ENCODE measurements around the gene SGK1. TPM values are rescaled to one million over a fixed set of nuclear protein-coding genes. Genes with fewer than 3 reads are reported as not detected.

SGK1 gene
- total and polyA plus RNA-seq, 2 donors (not counting 1 experiment from before 2014, with no cell fraction given): 37.3 to 57.8 TPM

GRCh38 chr6:134296762-134297161, 21.1 kb downstream of the SGK1 start:
- 98% methylated on average over 7 of the region's 7 CpGs for WGBS (ENCODE audit: insufficient coverage)
- H3K79me2 ChIP-seq (ENCODE audit: control insufficient read depth, insufficient read depth, low read length): no peaks in the 10 kb centered on the region
- H3K4me1 ChIP-seq (ENCODE audit: control insufficient read depth in 2 of 2, insufficient read depth in 2 of 2, low read length in 2 of 2): peaks cover 0 to 11% of the 10 kb centered on the region in 2 donors
- no peak overlapping the region for H3K4me2 ChIP-seq (replicated peaks; ENCODE audit: low read depth, low read length, poor library complexity, severe bottlenecking)
- DNase-seq: no peak
- no peaks in the 10 kb centered on the region for H3K27me3 ChIP-seq (replicated peaks in 1 of 4; ENCODE audit: control extremely low read depth in 1 of 4, control insufficient read depth in 3 of 4, insufficient read depth in 4 of 4, low read length in 3 of 4)
- H2AFZ ChIP-seq (ENCODE audit: insufficient read depth, low read depth, low read length, poor library complexity, severe bottlenecking): no peak overlapping the region
- no peaks in the 10 kb centered on the region for H3K36me3 ChIP-seq (replicated peaks in 1 of 2; ENCODE audit: control extremely low read depth in 1 of 2, control insufficient read depth in 1 of 2, extremely low read depth in 1 of 2, insufficient read depth in 2 of 2, low read length in 1 of 2)
- ChIA-PET CTCF (interaction anchor here (1.0 kb wide), 1 partner anchor 344 kb away, joined by 3 read pairs; no protein-coding TSS in a partner anchor), POLR2A (no interaction called here)
- Mint-ChIP-seq H3K4me3 (no peak overlapping the region), H3K27ac (no peak overlapping the region), H3K9me3 (ENCODE audit: insufficient read depth) (no peaks in the 10 kb centered on the region), H3K4me1 (peaks cover 6% of the 10 kb centered on the region), H3K27me3 (no peaks in the 10 kb centered on the region)
- no peak overlapping the region for H3K27ac ChIP-seq (ENCODE audit: low read length in 2 of 2)
- H3K9me3 ChIP-seq (ENCODE audit: control extremely low read depth in 1 of 3, control insufficient read depth in 2 of 3, insufficient read depth in 1 of 3, low read length in 2 of 3): no peaks in the 10 kb centered on the region
- no peak for ATAC-seq (ENCODE audit: low read depth)
- no peaks in the 10 kb centered on the region for H4K20me1 ChIP-seq (ENCODE audit: control insufficient read depth, insufficient read depth, low read length, poor library complexity, severe bottlenecking)
- intact Hi-C loops (cut with micrococcal nuclease): no loop called here
- H3K4me3 ChIP-seq (ENCODE audit: control extremely low read depth in 1 of 5, extremely low read depth in 1 of 5, insufficient read depth in 1 of 5, low read depth in 2 of 5, low read length in 4 of 5): no peak overlapping the region
- TF ChIP-seq CTCF (IDR thresholded peaks at IDR 0.05) (no peak), EZH2 (IDR thresholded peaks at IDR 0.05; ENCODE audit: borderline replicate concordance, insufficient read depth, low read depth, low read length, poor library complexity, severe bottlenecking) (no peak)
- H3K9ac ChIP-seq (ENCODE audit: low read length): no peak overlapping the region

GRCh38 chr6:134295953-134296553, 21.9 kb downstream of the SGK1 start:
- no peaks in the 10 kb centered on the region for H3K27me3 Mint-ChIP-seq
- ChIA-PET POLR2A (interaction anchor here (0.7 kb wide), 1 partner anchor 149 kb away, joined by 3 read pairs; no protein-coding TSS in a partner anchor), CTCF (interaction anchor here (1.0 kb wide), 1 partner anchor 344 kb away, joined by 3 read pairs; no protein-coding TSS in a partner anchor)
- H3K4me3 ChIP-seq (ENCODE audit: control extremely low read depth in 1 of 5, extremely low read depth in 1 of 5, insufficient read depth in 1 of 5, low read depth in 2 of 5, low read length in 4 of 5): no peak overlapping the region
- H3K9me3 Mint-ChIP-seq (ENCODE audit: insufficient read depth): no peaks in the 10 kb centered on the region
- WGBS (ENCODE audit: insufficient coverage): 56% methylated on average over 3 of the region's 6 CpGs
- ATAC-seq (ENCODE audit: low read depth) (peak; percentile 49), DNase-seq (peak; percentile 33)
- H3K79me2 ChIP-seq (ENCODE audit: control insufficient read depth, insufficient read depth, low read length): no peaks in the 10 kb centered on the region
- no peaks in the 10 kb centered on the region for H3K36me3 ChIP-seq (replicated peaks in 1 of 2; ENCODE audit: control extremely low read depth in 1 of 2, control insufficient read depth in 1 of 2, extremely low read depth in 1 of 2, insufficient read depth in 2 of 2, low read length in 1 of 2)
- intact Hi-C loops (cut with micrococcal nuclease): no loop called here
- TF ChIP-seq CTCF (IDR thresholded peaks at IDR 0.05) (no peak), EZH2 (IDR thresholded peaks at IDR 0.05; ENCODE audit: borderline replicate concordance, insufficient read depth, low read depth, low read length, poor library complexity, severe bottlenecking) (no peak)
- H3K27me3 ChIP-seq (replicated peaks in 1 of 4; ENCODE audit: control extremely low read depth in 1 of 4, control insufficient read depth in 3 of 4, insufficient read depth in 4 of 4, low read length in 3 of 4): no peaks in the 10 kb centered on the region
- H3K4me2 ChIP-seq (replicated peaks; ENCODE audit: low read depth, low read length, poor library complexity, severe bottlenecking): no peak overlapping the region
- H3K4me1 Mint-ChIP-seq: peaks cover 6% of the 10 kb centered on the region
- H3K4me1 ChIP-seq (ENCODE audit: control insufficient read depth in 2 of 2, insufficient read depth in 2 of 2, low read length in 2 of 2): peaks cover 0 to 11% of the 10 kb centered on the region in 2 donors
- no peak overlapping the region for H3K27ac ChIP-seq (ENCODE audit: low read length in 2 of 2)
- no peak overlapping the region for H3K9ac ChIP-seq (ENCODE audit: low read length)
- peak overlapping the region; percentile 71 for H3K27ac Mint-ChIP-seq
- H4K20me1 ChIP-seq (ENCODE audit: control insufficient read depth, insufficient read depth, low read length, poor library complexity, severe bottlenecking): no peaks in the 10 kb centered on the region
- no peak overlapping the region for H2AFZ ChIP-seq (ENCODE audit: insufficient read depth, low read depth, low read length, poor library complexity, severe bottlenecking)
- no peaks in the 10 kb centered on the region for H3K9me3 ChIP-seq (ENCODE audit: control extremely low read depth in 1 of 3, control insufficient read depth in 2 of 3, insufficient read depth in 1 of 3, low read length in 2 of 3)
- H3K4me3 Mint-ChIP-seq: peak overlapping the region; percentile 24
